Osteoblast (primary cell): ENCODE results near the gene NXN. TPM values are rescaled to one million over a fixed set of nuclear protein-coding genes. Genes with fewer than 3 reads are reported as not detected.
"Not testable (repeated sequence)": the region's sequence is repeated elsewhere in the genome, so short reads cannot be mapped to it uniquely, and the experiment has no call there.

Experiments used
- DNase-seq: peaks from one replicate; pipeline ENCODE4 v3.0.0; 2011; ENCODE audit warnings: low spot score, mixed read lengths; ENCODE audit not compliant: insufficient read length; ENCODE audit errors: missing footprints
- H2AFZ ChIP-seq: 2 replicates; pipeline ENCODE4 v1.6.0; 2011; ENCODE audit warnings: mild to moderate bottlenecking, low read length
- H3K27ac ChIP-seq: 2 replicates; pipeline ENCODE4 v1.5.1; 2011; ENCODE audit warnings: mild to moderate bottlenecking, low read depth, low read length, moderate library complexity
- H3K27me3 ChIP-seq: 2 replicates; pipeline ENCODE4 v1.6.0; 2012; ENCODE audit warnings: mild to moderate bottlenecking, control low read depth, inconsistent platforms, low read length, moderate library complexity; ENCODE audit not compliant: insufficient read depth
- H3K36me3 ChIP-seq: 2 replicates; pipeline ENCODE4 v1.5.1; 2011; ENCODE audit warnings: mild to moderate bottlenecking, low read length, control low read depth, moderate library complexity; ENCODE audit not compliant: insufficient read depth
- H3K4me1 ChIP-seq: 2 replicates; pipeline ENCODE4 v1.5.1; 2011; ENCODE audit warnings: mild to moderate bottlenecking, low read length, control low read depth, moderate library complexity; ENCODE audit not compliant: insufficient read depth
- H3K4me2 ChIP-seq: 2 replicates; pipeline ENCODE4 v1.6.0; 2011; ENCODE audit warnings: mild to moderate bottlenecking, low read length; ENCODE audit not compliant: insufficient read depth
- H3K4me3 ChIP-seq: fragments of 200-600 bp; sonication (generic); 3 replicates; pipeline ENCODE4 v1.5.1; 2012; ENCODE audit warnings: mild to moderate bottlenecking, low read length, inconsistent platforms; ENCODE audit not compliant: insufficient read depth
- H3K79me2 ChIP-seq: 2 replicates; pipeline ENCODE4 v1.6.0; 2012; ENCODE audit warnings: mild to moderate bottlenecking, low read length, control low read depth, inconsistent platforms; ENCODE audit not compliant: insufficient read depth
- H3K9me3 ChIP-seq: 2 replicates; pipeline ENCODE4 v1.5.1; 2011; ENCODE audit warnings: low read depth, low read length, control low read depth
- H4K20me1 ChIP-seq: 2 replicates; pipeline ENCODE4 v1.6.0; 2012; ENCODE audit warnings: mild to moderate bottlenecking, low read length, control low read depth; ENCODE audit not compliant: insufficient read depth
- CTCF ChIP-seq: IDR thresholded peaks from 2 replicates; pipeline ENCODE4 v1.5.1; 2011; ENCODE audit warnings: mild to moderate bottlenecking, low read depth, low read length, moderate library complexity; ENCODE audit errors: extremely low read depth
- total RNA-seq: library from RNA; depleted of rRNA; stranded (reverse); fragments of >200 nt; gene quantifications from 2 replicates; pipeline ENCODE4 v1.2.3, GENCODE V29; 2012

Gene NXN
- total RNA-seq, 1 donor, result 68.8 TPM

GRCh38 chr17:978103-979093 is 1.2 kb downstream of the NXN start:
- Histone ChIP-seq H3K4me3 (peak overlapping the region; percentile 75), H3K27ac (peak overlapping the region; percentile 74), H4K20me1 (peaks cover 32% of the 10 kb centered on the region), H3K27me3 (no peaks in the 10 kb centered on the region), H3K79me2 (peaks cover 24% of the 10 kb centered on the region), H3K36me3 (no peaks in the 10 kb centered on the region), H2AFZ (peak overlapping the region; percentile 49), H3K4me2 (peak overlapping the region; percentile 97), H3K4me1 (peaks cover 29% of the 10 kb centered on the region), H3K9me3 (no peaks in the 10 kb centered on the region)
- peak; percentile 89 for DNase-seq
- TF ChIP-seq CTCF, result no peak

- no peak for TF ChIP-seq CTCF
Observed at GRCh38 chr17:977166-977565, 2.4 kb downstream of the NXN start.

GRCh38 chr17:976312-976711 is 3.3 kb downstream of the NXN start:
- no peak overlapping the region for H2AFZ ChIP-seq
- H3K79me2 ChIP-seq, result peaks cover 37% of the 10 kb centered on the region
- no peak overlapping the region for H3K27ac ChIP-seq
- no peak for DNase-seq
- peak overlapping the region; percentile 54 for H3K4me2 ChIP-seq
- no peaks in the 10 kb centered on the region for H3K27me3 ChIP-seq
- no peak overlapping the region for H3K4me3 ChIP-seq
- H4K20me1 ChIP-seq, result peaks cover 38% of the 10 kb centered on the region
- no peaks in the 10 kb centered on the region for H3K36me3 ChIP-seq
- no peak for TF ChIP-seq CTCF
- no peaks in the 10 kb centered on the region for H3K9me3 ChIP-seq
- peaks cover 29% of the 10 kb centered on the region for H3K4me1 ChIP-seq

More at GRCh38 chr17:977166-977565, 2.4 kb downstream of the NXN start:
- Histone ChIP-seq H3K79me2 (peaks cover 33% of the 10 kb centered on the region), H3K4me3 (no peak overlapping the region), H3K27me3 (no peaks in the 10 kb centered on the region), H3K4me1 (peaks cover 29% of the 10 kb centered on the region), H3K36me3 (no peaks in the 10 kb centered on the region), H3K4me2 (peak overlapping the region; percentile 97), H4K20me1 (peaks cover 38% of the 10 kb centered on the region), H3K27ac (no peak overlapping the region), H3K9me3 (no peaks in the 10 kb centered on the region), H2AFZ (no peak overlapping the region)
- peak; percentile 43 for DNase-seq

GRCh38 chr17:975371-975915 is 4.1 kb downstream of the NXN start:
- peak overlapping the region; percentile 54 for H3K4me2 ChIP-seq
- peak overlapping the region; percentile 16 for H3K4me3 ChIP-seq
- H3K27me3 ChIP-seq, result no peaks in the 10 kb centered on the region
- H3K9me3 ChIP-seq, result no peaks in the 10 kb centered on the region
- peaks cover 29% of the 10 kb centered on the region for H3K4me1 ChIP-seq
- H2AFZ ChIP-seq, result no peak overlapping the region
- peak; percentile 91 for DNase-seq
- peaks cover 41% of the 10 kb centered on the region for H4K20me1 ChIP-seq
- peak overlapping the region; percentile 11 for H3K27ac ChIP-seq
- TF ChIP-seq CTCF, result no peak
- H3K79me2 ChIP-seq, result peaks cover 41% of the 10 kb centered on the region
- peaks cover 3% of the 10 kb centered on the region for H3K36me3 ChIP-seq

- not testable (repeated sequence) for H3K36me3 ChIP-seq, H3K9me3 ChIP-seq, H3K27me3 ChIP-seq, H3K4me3 ChIP-seq, H2AFZ ChIP-seq, H3K27ac ChIP-seq, DNase-seq
- Histone ChIP-seq H4K20me1 (peaks cover 47% of the 10 kb centered on the region), H3K4me2 (peak overlapping the region; percentile 54), H3K4me1 (peaks cover 25% of the 10 kb centered on the region), H3K79me2 (peaks cover 48% of the 10 kb centered on the region)
Observed at GRCh38 chr17:974778-975177, 4.8 kb downstream of the NXN start.
